CD4-positive, alpha-beta T cell treated with Interleukin-21 for 1 hour (primary cell): ENCODE measurements around the gene ZSCAN12.
"Not testable (repeated sequence)": the region's sequence is repeated elsewhere in the genome, so short reads cannot be mapped to it uniquely, and the experiment has no call there.

Source experiments
- DNase-seq: peaks from one replicate; pipeline ENCODE4 v3.0.0-alpha.2; 2020

ZSCAN12 gene

DNA sequence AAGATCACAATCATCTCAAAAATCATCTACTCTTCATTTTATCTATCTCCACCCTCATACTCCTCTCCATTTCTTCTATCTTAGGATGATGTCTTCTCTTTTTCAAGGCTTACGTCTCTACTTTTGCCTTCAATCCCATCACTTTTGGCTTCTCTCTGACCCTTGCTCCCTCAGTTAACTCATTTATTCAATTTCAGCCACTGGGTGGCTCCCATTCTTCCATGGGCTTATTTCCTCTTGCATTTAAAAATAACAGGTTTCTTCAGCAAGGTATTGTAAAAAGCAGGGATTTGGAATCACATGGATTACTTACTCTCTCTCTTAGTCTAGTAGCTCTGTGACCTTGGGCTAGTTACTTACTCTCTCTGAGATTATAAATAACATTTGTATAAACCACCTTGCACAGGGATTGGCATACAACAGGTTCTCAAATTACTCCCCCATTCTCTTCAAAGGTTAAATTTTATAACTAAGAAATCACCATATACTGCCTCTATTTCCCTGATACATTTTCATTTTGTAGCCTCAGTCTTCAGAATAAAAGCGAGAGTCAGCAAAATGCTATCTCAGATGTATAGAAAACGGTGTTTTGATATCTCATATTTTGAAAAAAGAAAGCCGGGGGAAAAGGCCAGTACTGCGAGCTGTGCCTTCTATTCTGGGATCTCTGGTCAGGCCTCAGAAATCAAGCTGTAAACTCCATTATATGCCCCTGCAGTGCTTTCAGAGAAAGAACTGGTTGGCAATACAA lies 5.5 kb downstream of the ZSCAN12 start:
- DNase-seq = no peak

DNA sequence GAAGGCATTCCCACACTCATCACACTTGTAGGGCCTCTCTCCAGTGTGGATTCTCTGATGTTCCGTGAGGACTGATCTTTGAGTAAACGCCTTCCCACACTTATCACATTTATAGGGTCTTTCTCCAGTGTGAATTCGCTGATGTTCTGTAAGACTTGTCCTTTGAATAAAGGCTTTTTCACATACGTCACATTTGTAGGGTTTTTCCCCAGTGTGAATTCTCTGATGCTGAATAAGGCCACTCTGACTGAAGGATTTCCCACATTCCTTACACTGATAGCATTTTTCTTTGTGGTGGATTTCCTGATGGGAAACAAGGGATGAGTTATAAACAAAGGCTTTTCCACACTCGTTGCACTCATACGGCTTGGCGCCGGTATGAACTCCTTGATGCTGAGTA lies 8.9 kb downstream of the ZSCAN12 start:
- no peak for DNase-seq

DNA sequence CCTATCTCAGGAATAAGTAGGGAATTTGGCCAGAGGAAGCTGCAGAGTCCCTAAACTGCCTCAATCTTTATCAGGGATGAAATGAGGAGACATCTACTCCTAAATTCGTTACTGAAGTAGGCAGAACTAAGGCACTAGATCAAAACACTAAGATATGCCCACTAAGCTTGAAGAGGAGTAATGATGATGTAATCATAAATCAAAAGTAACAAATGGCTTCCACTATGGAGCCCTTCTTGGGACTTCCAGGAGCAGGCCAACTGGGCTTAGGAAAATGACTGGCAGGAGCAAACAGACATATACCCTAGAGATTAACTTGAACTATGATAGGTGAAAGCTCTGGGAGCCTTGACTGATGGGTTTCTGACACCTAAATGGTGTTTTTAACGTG lies 15.4 kb downstream of the ZSCAN12 start:
- DNase-seq = no peak

DNA sequence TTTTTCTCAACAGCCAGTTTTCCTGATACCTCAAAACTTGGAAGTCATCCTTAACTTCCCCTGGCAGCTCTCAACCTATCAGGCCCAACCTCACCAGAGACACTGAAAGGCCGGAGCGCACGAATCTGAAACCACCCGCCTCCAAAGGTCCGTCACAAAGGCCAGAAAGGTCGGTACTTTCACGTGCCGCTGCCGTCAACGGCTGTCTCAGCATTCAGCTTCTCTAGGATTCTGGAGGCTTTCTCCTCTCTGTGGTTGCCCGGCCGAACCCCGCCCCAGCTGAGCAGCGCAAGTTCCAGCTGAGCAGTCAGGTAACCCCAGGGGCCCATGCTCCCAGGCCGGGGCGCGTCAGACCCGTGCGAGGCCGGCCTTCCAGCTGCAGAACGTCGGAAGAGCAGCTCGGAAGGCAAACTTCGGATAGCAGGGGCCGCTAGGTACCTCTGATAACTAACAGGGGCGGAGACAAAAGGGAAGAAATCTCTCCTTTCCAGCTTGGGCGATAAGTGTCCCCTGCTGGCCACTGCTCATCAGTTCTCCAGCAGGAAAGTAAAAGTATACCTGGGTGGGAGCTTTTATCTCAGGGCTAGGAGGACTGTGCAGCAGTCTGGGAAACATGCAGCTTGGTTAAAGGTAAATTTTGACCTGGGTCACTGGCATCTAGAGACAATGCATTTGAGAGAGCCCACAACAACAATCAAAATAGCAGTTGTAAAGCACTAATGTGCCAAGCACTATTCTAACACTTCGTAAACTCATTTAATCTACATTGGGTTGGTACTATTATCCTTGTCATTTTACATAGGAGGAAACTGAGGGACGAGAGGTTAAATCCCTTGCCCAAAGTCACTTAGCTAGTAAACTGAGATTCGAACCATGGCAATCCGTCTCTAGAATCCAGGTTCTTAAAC lies 16.1 kb downstream of the ZSCAN12 start:
- DNase-seq = peak; percentile 43

GRCh38 chr6:28380381-28380780 lies 19.2 kb downstream of the ZSCAN12 start:
- no peak for DNase-seq

GRCh38 chr6:28378644-28379043 lies 20.9 kb downstream of the ZSCAN12 start:
- DNase-seq = no peak

DNA sequence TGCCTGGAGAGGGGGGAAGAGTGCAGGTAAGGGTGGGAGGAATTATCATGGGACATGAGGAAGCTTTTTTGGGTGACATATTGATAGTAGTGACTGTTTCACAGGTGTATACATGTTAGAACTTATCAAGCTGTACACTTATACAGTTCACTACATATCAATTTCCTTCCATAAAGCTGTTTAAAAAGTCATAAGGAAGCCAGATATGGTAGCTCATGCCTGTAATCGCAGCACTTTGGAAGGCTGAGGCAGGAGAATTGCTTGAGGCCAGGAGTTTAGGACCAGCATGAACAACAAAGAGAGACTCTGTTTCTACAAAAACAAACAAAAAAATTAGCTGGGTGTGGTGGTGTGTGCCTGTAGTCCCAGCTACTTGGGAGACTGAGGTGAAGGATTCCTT lies 21.7 kb downstream of the ZSCAN12 start:
- no peak for DNase-seq

- no peak for DNase-seq
Observed at GRCh38 chr6:28373925-28374324, 25.6 kb downstream of the ZSCAN12 start.

GRCh38 chr6:28371706-28372451 lies 27.7 kb downstream of the ZSCAN12 start:
- DNase-seq = no peak

DNA sequence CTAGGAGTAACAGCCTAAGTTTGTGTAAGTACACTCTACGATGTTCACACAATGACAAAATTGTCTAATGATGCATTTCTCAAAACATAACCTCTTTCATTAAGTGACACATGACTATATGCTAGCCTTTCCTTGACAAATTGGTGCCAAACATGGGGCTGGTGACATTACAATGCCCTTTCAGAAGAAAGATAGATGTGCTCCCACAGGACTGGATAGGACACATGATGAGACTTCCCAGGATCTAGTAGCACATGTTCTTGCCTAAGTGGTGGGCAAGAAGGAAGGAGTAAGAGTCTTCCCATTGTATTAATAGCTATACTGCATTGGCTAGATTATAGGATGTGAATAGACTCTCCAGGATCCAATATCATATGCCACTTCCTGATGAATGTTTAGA lies 28.3 kb downstream of the ZSCAN12 start:
- DNase-seq = no peak

DNA sequence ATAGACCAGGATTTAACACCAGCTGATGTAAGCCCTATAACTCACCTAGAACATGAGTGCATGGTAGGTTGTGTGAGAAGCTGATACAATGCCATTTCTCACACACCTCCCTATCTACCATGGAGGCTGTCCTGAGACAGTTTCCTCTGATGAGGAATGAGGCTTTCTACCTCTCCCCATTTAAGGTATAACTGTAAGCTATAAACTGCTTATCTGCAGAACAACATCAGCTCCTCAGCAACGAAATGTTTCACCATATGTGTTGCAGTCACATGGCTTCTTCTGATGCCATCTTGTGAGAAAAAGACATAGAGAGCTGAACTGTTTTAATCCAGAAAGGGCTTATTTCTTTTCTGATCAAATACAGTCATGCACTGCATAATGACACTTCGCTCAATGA lies 29.1 kb downstream of the ZSCAN12 start:
- no peak for DNase-seq

DNA sequence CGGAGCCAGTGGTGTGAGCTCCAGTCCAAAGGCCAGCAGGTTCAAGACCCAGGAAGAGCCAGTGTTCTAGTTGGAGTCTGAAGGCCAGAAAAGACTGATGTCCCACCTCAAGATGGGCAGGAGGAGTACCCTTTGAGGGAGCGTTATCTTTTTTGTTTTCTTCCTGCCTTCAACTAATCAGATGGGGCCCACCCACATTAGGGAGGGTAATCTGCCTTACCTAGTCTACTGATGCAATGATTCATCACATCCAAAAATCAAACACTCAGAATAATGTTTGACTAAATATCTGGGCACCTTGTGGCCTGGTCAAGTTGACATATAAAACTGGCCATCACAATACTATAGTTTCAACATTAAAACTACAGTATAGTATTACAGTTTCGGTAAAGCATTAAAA lies 30.1 kb downstream of the ZSCAN12 start:
- DNase-seq = no peak

DNA sequence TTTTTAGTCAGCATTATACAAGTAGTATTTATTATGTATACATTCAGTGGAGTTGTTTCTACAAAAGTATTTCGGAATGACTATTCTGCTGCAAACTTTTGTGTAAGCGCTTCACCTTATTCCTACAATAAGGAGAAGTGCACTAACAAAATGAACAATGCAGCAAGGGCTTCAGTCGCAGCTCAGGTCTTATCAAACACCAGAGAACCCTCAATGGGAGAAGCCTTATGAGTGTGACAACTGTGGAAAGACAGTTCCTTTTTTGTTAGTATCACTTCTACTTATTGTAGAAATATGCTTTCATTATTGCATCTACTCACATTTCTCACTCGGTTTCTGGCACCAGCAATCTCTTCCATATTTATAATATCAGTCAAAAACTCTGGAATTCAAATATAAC lies 31.0 kb downstream of the ZSCAN12 start:
- DNase-seq = no peak

- not testable (repeated sequence) for DNase-seq
Observed at GRCh38 chr6:28365590-28365989, 34.0 kb downstream of the ZSCAN12 start.

- no peak for DNase-seq
Observed at GRCh38 chr6:28360961-28361360, 38.6 kb downstream of the ZSCAN12 start.

- not testable (repeated sequence) for DNase-seq
Observed at GRCh38 chr6:28359562-28359961, 40.0 kb downstream of the ZSCAN12 start.

DNA sequence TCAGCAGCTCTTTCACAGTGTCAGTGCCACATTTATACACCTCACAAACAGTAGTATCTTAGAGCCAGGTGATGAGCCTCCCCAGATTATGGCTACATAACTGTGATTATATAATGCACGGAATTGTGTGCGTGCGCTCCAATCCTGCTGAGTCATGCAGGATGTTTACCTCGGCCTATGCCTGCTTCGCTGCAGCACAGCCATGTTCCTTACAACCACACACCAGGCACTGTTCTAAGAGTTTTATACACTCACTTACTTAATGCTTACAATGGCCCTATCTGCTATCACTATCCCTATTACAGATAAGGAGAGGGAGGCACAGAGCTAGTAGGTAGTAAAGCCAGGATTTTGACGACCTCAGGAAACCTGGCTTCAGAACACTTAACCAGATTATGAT lies 42.5 kb downstream of the ZSCAN12 start:
- no peak for DNase-seq

DNA sequence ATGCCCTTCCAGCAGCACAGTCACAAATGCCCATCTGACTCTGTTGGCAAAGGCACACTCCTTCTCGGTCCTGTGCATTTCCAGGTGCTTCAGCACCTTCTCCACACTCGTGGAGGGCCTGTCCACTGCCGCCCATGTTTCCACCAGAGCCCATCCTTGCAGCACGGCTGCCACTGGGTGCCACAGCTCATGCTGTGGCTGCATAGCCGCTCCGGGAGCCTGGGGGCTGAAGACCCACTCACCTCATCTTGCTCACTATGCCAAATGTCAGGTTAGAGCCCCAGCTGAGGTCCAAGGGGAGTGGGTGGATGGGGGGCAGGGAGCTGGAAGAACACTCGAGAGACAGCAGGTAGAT lies 42.9 kb downstream of the ZSCAN12 start:
- DNase-seq = no peak

- DNase-seq = peak; percentile 79
Observed at GRCh38 chr6:28355743-28356665, 43.5 kb downstream of the ZSCAN12 start.

GRCh38 chr6:28354688-28355554 lies 44.6 kb downstream of the ZSCAN12 start:
- no peak for DNase-seq

DNA sequence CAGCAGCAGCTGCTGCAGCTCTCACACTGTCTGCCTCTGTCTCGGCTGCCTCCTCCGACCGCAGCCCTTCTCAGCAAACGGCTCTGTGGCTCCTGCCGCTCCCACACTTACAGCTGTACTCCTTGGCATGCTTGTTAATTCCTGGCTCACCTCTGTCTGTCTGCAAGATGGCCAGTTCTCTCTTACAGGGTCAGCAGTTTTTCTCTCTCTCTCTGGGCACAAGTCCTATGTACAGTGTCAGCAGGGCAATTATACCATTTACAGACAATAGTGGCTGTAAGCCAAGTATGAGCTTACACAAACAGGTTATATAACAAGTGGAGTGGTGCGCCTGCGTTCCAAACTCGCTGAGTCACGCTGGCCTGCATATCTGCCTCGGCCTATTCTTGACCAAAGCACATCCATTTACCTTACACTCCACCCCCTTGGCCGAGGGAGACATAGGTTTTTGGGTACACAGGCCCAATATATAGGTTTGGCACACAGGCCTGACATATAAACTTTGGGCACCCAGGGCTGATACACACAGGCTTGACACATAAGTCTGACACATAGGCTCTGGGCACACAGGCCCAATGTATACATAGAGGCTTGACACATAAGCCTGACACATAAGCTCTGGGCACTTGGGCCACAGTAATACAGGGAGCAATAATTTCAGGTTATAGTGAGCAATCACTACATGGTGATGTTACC lies 45.4 kb downstream of the ZSCAN12 start:
- no peak for DNase-seq
